Memory B cell (primary cell): ENCODE data around the gene XPNPEP3.
A peak's percentile ranks its signal among the peaks of the same experiment; 100 is the strongest.

Source experiments
- ATAC-seq: fragments of 150-1000 bp; cut with Tn5 transposase; 2 replicates; pipeline ENCODE4 v1.10.0; 2021; ENCODE audit warnings: low read depth, mild to moderate bottlenecking, moderate library complexity
- DNase-seq, 2 donors: peaks; one replicate each; pipeline ENCODE4 v3.0.0; 2022; ENCODE audit warnings: low spot score in 2 of 2
- H3K27ac Mint-ChIP-seq: one replicate; pipeline ENCODE4 v1.8.0; 2022; ENCODE audit warnings: mild to moderate bottlenecking, moderate library complexity, mixed read lengths
- H3K27me3 Mint-ChIP-seq: one replicate; pipeline ENCODE4 v1.8.0; 2022; ENCODE audit warnings: mixed read lengths
- H3K36me3 Mint-ChIP-seq: one replicate; pipeline ENCODE4 v1.8.0; 2022; ENCODE audit warnings: mild to moderate bottlenecking, mixed read lengths
- H3K4me1 Mint-ChIP-seq: one replicate; pipeline ENCODE4 v1.8.0; 2022; ENCODE audit warnings: mixed read lengths
- H3K4me3 Mint-ChIP-seq: one replicate; pipeline ENCODE4 v1.8.0; 2022; ENCODE audit warnings: mild to moderate bottlenecking, moderate library complexity, mixed read lengths
- H3K9me3 Mint-ChIP-seq: one replicate; pipeline ENCODE4 v1.8.0; 2022; ENCODE audit warnings: mixed read lengths

The XPNPEP3 gene

GRCh38 chr22:40972587-40972986 lies 115.6 kb downstream of the XPNPEP3 start:
- no peak overlapping the region for H3K4me3 Mint-ChIP-seq
- H3K9me3 Mint-ChIP-seq = no peaks in the 10 kb centered on the region
- peaks cover 4% of the 10 kb centered on the region for H3K4me1 Mint-ChIP-seq
- DNase-seq (no peak), ATAC-seq (no peak)
- peak overlapping the region; percentile 86 for H3K27ac Mint-ChIP-seq
- peaks cover 9% of the 10 kb centered on the region for H3K36me3 Mint-ChIP-seq
- no peaks in the 10 kb centered on the region for H3K27me3 Mint-ChIP-seq

GRCh38 chr22:40973144-40973543 lies 116.2 kb downstream of the XPNPEP3 start:
- DNase-seq = no peak
- peaks cover 9% of the 10 kb centered on the region for H3K36me3 Mint-ChIP-seq
- no peaks in the 10 kb centered on the region for H3K27me3 Mint-ChIP-seq
- no peak overlapping the region for H3K4me3 Mint-ChIP-seq
- H3K9me3 Mint-ChIP-seq = no peaks in the 10 kb centered on the region
- ATAC-seq = no peak
- peaks cover 4% of the 10 kb centered on the region for H3K4me1 Mint-ChIP-seq
- no peak overlapping the region for H3K27ac Mint-ChIP-seq

GRCh38 chr22:40975366-40975765 lies 118.4 kb downstream of the XPNPEP3 start:
- Mint-ChIP-seq H3K36me3 (peaks cover 8% of the 10 kb centered on the region), H3K27ac (no peak overlapping the region), H3K4me3 (no peak overlapping the region), H3K4me1 (peaks cover 4% of the 10 kb centered on the region), H3K27me3 (no peaks in the 10 kb centered on the region), H3K9me3 (no peaks in the 10 kb centered on the region)
- ATAC-seq (no peak), DNase-seq (no peak)

DNA sequence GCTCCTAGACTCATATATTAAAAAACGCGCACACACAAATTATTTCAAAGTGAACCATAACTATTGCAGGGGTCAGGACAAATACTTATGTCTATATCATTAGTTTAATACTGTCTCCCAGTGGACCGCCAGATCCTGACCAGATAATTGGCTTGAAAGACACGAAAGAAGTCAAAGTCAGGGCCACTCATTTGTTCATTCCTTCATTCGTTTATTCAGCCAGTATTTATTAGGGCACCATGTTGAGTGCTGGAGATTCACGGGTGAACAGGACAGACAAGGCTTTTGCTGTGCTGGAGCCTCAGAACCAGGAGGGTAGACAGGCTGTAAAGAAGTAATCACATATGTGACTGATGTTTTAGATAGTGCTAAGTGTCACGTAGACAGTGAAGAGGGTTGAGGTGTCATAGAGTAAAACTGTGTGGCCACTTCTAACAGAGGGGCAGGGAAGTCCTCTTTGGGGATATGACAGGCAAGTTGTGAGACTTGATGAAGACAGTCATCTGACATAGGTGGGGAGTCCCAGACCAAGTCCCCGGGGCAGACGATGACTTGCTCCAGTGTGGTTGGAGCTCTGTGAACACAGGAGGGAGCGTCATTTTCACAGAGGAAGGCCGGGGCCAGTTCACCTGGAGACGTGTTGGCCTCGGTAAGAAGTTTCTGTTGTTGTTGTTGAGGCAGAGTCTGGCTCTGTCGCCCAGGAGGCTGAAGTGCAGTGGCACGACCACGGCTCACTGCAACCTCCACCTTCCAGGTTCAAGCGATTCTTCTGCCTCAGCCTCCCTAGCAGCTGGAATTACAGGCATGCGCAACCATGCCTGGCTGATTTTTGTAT lies 120.1 kb downstream of the XPNPEP3 start:
- no peak overlapping the region for H3K27ac Mint-ChIP-seq
- peaks cover 3% of the 10 kb centered on the region for H3K36me3 Mint-ChIP-seq
- H3K4me1 Mint-ChIP-seq = peaks cover 4% of the 10 kb centered on the region
- no peak overlapping the region for H3K4me3 Mint-ChIP-seq
- ATAC-seq (no peak), DNase-seq (no peak)
- H3K9me3 Mint-ChIP-seq = no peaks in the 10 kb centered on the region
- H3K27me3 Mint-ChIP-seq = no peaks in the 10 kb centered on the region

GRCh38 chr22:40979198-40979597 lies 122.2 kb downstream of the XPNPEP3 start:
- no peak overlapping the region for H3K27ac Mint-ChIP-seq
- DNase-seq (no peak), ATAC-seq (no peak)
- no peaks in the 10 kb centered on the region for H3K27me3 Mint-ChIP-seq
- H3K4me1 Mint-ChIP-seq = peaks cover 16% of the 10 kb centered on the region
- no peaks in the 10 kb centered on the region for H3K9me3 Mint-ChIP-seq
- H3K36me3 Mint-ChIP-seq = no peaks in the 10 kb centered on the region
- no peak overlapping the region for H3K4me3 Mint-ChIP-seq

DNA sequence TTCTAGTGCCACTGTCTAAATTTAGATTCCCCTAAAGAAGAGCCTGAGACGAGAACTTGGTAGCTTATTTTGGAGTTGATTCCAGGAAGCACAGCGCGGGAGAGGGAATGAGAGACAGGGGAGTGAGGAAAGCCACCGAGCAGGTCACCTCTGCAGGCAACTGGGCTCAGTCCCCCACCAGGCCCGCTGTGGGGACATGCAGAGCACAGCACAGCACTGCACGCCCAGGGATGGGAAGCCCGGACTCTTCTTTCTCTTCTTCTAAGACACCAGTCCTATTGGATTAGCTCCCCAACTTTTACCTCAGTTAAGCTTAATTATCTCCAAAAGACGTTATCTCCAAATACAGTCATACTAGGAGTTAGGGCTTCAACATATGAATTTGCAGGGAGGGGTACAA lies 122.9 kb downstream of the XPNPEP3 start:
- Mint-ChIP-seq H3K9me3 (no peaks in the 10 kb centered on the region), H3K27ac (no peak overlapping the region), H3K36me3 (no peaks in the 10 kb centered on the region), H3K4me1 (peaks cover 16% of the 10 kb centered on the region), H3K27me3 (no peaks in the 10 kb centered on the region), H3K4me3 (no peak overlapping the region)
- ATAC-seq (no peak), DNase-seq (no peak)
